HFFc6 (cell line): ENCODE results near the gene CAMK1G. TPM values are rescaled to one million over a fixed set of nuclear protein-coding genes. Genes with fewer than 3 reads are reported as not detected.

Experiments used
- DNase-seq: peaks from one replicate; pipeline ENCODE4 v3.0.0-alpha.2; 2018
- H3K27ac Mint-ChIP-seq: 2 replicates; pipeline ENCODE4 v1.8.0; 2020; ENCODE audit warnings: mild to moderate bottlenecking, mixed read lengths
- H3K27me3 Mint-ChIP-seq: 2 replicates; pipeline ENCODE4 v1.8.0; 2021; ENCODE audit warnings: mild to moderate bottlenecking, moderate library complexity, mixed read lengths; ENCODE audit not compliant: insufficient read depth
- H3K36me3 Mint-ChIP-seq: 2 replicates; pipeline ENCODE4 v1.8.0; 2021; ENCODE audit warnings: low read depth, mixed read lengths
- H3K4me1 Mint-ChIP-seq: 2 replicates; pipeline ENCODE4 v1.8.0; 2020; ENCODE audit warnings: low read depth, mixed read lengths
- H3K4me3 Mint-ChIP-seq: 2 replicates; pipeline ENCODE4 v1.8.0; 2020; ENCODE audit warnings: mild to moderate bottlenecking, moderate library complexity, mixed read lengths
- H3K9me3 Mint-ChIP-seq: 2 replicates; pipeline ENCODE4 v1.8.0; 2020; ENCODE audit warnings: mild to moderate bottlenecking, mixed read lengths
- total RNA-seq, 6 experiments: library from RNA; stranded (reverse); fragmentation: NEBNext Ultra II Directional; extraction: Animal tissue kit (Norgen Biotek cat#: 25700); gene quantifications; 2 replicates in 1 of 6; 3 replicates in 5 of 6; pipeline ENCODE4 v1.2.3, GENCODE V29; 2021
- TF ChIP-seq, protein P1 (sequence below): fragments of 200-600 bp; sonication (generic); IDR thresholded peaks from 2 replicates; pipeline ENCODE4 v1.5.0; 2021; ENCODE audit warnings: antibody characterized with exemption, mild to moderate bottlenecking

The CAMK1G gene
- total RNA-seq, 6 experiments from 2014 or later, result 4.9 to 8.0 (median 5.9) TPM

DNA sequence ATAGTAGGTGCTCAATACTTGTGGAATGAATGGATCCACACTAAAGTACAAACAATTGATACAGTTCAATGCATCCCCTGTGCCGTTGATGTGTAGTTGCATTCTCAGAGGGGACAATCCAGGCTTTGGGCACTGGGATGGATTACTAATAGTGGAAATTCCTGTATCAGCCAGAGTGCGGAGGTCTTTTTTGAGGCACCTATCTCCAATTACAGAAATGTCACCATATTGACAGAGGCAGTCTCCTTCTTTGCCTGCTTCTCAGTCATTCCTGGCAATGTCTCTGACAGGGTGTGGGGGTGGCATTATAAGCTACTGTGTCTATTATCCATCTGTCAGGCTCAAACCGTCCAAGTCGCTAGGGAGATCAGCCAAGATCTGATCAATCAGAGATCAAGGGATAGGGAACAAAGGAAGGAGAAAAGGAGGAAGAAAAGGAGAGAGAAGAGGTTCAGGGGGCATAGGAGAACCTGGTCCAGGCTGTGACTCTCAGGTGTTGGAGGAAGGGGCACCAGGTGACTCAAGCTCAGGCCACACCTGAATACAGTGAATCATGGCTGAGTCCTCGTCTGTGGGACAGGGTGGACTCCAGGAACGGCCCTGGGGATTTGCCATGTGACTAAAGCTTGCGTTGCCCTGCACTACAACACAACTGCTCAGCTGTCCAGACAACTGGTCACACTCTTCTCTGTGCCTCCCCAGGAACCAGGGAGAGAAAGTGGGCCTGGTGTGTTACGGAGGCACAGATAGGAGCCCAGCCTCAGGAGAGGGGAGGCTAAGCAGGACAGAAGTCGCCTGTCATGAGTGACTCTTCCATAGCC is 72.1 kb downstream of the CAMK1G start:
- DNase-seq, result no peak
- Mint-ChIP-seq H3K27ac (no peak overlapping the region), H3K9me3 (no peaks in the 10 kb centered on the region), H3K4me1 (peaks cover 43% of the 10 kb centered on the region), H3K36me3 (no peaks in the 10 kb centered on the region), H3K27me3 (no peaks in the 10 kb centered on the region; the same call in 1 of the 2 replicates), H3K4me3 (no peak overlapping the region)
- TF ChIP-seq, protein P1, sequence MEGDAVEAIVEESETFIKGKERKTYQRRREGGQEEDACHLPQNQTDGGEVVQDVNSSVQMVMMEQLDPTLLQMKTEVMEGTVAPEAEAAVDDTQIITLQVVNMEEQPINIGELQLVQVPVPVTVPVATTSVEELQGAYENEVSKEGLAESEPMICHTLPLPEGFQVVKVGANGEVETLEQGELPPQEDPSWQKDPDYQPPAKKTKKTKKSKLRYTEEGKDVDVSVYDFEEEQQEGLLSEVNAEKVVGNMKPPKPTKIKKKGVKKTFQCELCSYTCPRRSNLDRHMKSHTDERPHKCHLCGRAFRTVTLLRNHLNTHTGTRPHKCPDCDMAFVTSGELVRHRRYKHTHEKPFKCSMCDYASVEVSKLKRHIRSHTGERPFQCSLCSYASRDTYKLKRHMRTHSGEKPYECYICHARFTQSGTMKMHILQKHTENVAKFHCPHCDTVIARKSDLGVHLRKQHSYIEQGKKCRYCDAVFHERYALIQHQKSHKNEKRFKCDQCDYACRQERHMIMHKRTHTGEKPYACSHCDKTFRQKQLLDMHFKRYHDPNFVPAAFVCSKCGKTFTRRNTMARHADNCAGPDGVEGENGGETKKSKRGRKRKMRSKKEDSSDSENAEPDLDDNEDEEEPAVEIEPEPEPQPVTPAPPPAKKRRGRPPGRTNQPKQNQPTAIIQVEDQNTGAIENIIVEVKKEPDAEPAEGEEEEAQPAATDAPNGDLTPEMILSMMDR, result no peak

DNA sequence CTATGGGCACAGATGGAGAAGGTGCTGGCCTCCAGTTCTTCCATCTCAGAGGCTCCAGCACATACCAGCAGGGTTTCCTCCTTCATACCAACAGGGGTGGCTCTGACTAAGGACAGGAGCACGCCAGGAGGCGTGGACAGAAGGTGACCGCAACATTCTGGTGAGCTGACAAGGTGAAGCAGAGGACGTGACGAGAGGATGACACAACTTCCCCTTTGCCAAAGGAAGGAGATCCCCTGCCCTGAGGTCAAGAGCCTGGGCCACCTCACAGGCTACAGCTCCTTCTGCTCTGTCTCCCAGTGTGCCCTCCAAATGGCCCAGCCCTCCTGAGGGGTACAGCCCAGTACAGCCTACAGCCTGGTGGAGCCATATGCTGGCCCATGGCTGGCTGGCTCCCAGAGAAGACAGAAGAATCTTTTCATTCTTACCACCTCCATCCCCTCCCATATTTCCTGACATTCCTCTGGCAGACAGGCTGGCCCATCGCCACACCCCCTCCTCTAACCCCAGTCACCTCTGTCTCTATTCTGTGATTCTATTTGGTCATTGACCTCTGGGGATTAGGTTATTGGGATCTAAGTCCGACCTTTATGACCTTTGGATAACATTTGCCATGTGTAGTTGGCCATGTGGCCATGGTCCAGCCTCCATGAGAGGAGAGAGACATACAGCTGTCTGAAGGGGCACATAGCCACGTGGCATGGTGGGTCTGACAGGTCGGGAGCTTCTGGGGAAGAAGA is 73.8 kb downstream of the CAMK1G start:
- Mint-ChIP-seq H3K36me3 (no peaks in the 10 kb centered on the region), H3K4me3 (no peak overlapping the region), H3K4me1 (peaks cover 33% of the 10 kb centered on the region), H3K27ac (no peak overlapping the region), H3K9me3 (no peaks in the 10 kb centered on the region), H3K27me3 (no peaks in the 10 kb centered on the region; the same call in 1 of the 2 replicates)
- no peak for DNase-seq
- TF ChIP-seq, protein P1, result no peak

DNA sequence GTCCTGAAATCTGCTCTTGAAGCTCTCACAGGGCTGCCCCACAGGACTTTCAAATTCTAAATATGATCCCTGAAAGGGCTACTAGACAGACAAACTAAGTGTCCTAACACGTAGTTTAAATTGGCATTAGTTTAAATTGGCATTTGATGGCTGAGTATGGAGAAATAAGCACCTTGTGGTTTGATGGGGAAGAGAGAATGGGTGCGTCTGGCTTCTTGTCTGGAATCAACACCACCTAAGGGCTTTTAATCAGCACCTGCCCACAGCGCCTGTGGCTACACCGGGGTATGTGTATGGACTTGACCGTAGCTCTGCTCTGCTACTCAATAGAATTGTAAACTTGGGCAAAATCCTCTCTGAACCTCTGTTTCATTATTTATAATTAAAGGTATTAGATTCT is 74.4 kb downstream of the CAMK1G start:
- Mint-ChIP-seq H3K27me3 (no peaks in the 10 kb centered on the region; the same call in 1 of the 2 replicates), H3K4me3 (no peak overlapping the region), H3K36me3 (no peaks in the 10 kb centered on the region), H3K27ac (no peak overlapping the region), H3K9me3 (no peaks in the 10 kb centered on the region), H3K4me1 (peaks cover 30% of the 10 kb centered on the region)
- TF ChIP-seq, protein P1, result no peak
- DNase-seq, result no peak

DNA sequence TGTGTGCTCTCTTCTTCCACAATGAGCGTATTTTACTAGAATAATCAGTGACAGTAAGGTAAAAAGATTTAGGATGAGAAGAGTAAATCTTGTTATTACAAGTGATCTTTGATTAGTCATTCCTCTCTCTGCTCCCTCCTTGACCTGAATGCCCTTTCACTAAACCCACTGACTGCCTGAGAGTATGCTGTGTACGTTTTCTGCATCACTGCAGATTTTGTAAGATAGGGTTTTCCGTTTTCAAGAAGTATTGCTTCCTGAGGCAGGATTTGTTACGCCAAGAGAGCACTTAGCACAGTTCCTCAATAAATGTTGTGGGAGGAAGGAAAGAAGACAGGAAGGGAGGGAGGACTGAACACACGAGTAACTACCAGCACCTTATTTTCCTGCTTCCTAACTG is 76.4 kb downstream of the CAMK1G start:
- peaks cover 35% of the 10 kb centered on the region for H3K4me1 Mint-ChIP-seq
- H3K27me3 Mint-ChIP-seq, result no peaks in the 10 kb centered on the region; the same call in 1 of the 2 replicates
- DNase-seq, result peak; percentile 36
- H3K27ac Mint-ChIP-seq, result no peak overlapping the region
- H3K36me3 Mint-ChIP-seq, result no peaks in the 10 kb centered on the region
- TF ChIP-seq, protein P1, result no peak
- H3K4me3 Mint-ChIP-seq, result peak overlapping the region; percentile 25; the same call in 1 of the 2 replicates
- no peaks in the 10 kb centered on the region for H3K9me3 Mint-ChIP-seq

DNA sequence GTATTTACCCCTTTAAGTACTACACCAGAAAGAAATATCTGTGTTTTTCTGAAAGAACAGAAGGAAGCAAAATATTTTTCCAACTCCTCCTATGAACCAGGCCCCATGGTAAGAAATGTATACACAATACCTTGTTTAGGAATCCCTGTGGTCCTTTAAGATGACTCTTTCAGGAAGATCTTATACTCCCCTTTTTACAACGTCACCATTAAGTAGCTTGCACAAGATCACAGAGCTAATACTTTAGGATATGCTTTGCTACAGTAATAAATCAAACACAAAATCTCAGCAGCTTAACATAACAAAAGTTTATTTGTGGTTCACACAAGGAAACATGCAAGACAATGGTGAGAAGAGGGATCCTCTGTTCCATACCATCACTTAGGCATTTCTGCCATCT is 77.6 kb downstream of the CAMK1G start:
- Mint-ChIP-seq H3K4me1 (peaks cover 35% of the 10 kb centered on the region), H3K36me3 (no peaks in the 10 kb centered on the region), H3K4me3 (no peak overlapping the region), H3K27ac (no peak overlapping the region), H3K9me3 (no peaks in the 10 kb centered on the region), H3K27me3 (no peaks in the 10 kb centered on the region; the same call in 1 of the 2 replicates)
- no peak for DNase-seq
- TF ChIP-seq, protein P1, result no peak
